SU-DHL-6 (cell line): Measurements from ENCODE around the gene PLAAT5.

ENCODE experiments used
- H2AFZ ChIP-seq: fragments of 200-600 bp; sonication (generic); 2 replicates; pipeline ENCODE4 v1.6.1; 2014; ENCODE audit warnings: low read depth, mild to moderate bottlenecking, moderate library complexity, mixed read lengths, antibody characterized with exemption, low read length; ENCODE audit not compliant: severe bottlenecking
- H3F3A ChIP-seq: fragments of 200-600 bp; shearing (Covaris generic); 2 replicates; pipeline ENCODE4 v1.6.0; 2016; ENCODE audit warnings: antibody characterized with exemption, mild to moderate bottlenecking; ENCODE audit not compliant: insufficient read depth
- H3K27ac ChIP-seq: fragments of 200-600 bp; sonication (generic); 2 replicates; pipeline ENCODE4 v1.5.1; 2016; ENCODE audit warnings: low read depth, mild to moderate bottlenecking, low read length, moderate library complexity, mixed read lengths
- H3K27me3 ChIP-seq: fragments of 200-600 bp; sonication (generic), shearing (Covaris generic); 2 replicates; pipeline ENCODE4 v1.6.0; 2014; ENCODE audit warnings: mild to moderate bottlenecking, low read length
- H3K36me3 ChIP-seq: fragments of 200-600 bp; sonication (generic); 2 replicates; pipeline ENCODE4 v1.6.1; 2014; ENCODE audit warnings: mild to moderate bottlenecking, low read length, mixed read lengths
- H3K4me2 ChIP-seq: fragments of 300-600, 200-600 bp; shearing (Covaris generic), sonication (generic); 2 replicates; pipeline ENCODE4 v1.6.0; 2014; ENCODE audit warnings: low read length, low read depth, mild to moderate bottlenecking; ENCODE audit not compliant: poor library complexity, severe bottlenecking
- H3K4me3 ChIP-seq: fragments of 200-600 bp; sonication (generic); 2 replicates; pipeline ENCODE4 v1.5.1; 2014; ENCODE audit warnings: antibody characterized with exemption, low read length, mild to moderate bottlenecking, mixed read lengths; ENCODE audit not compliant: insufficient read depth, poor library complexity, severe bottlenecking
- H3K79me2 ChIP-seq: fragments of 200-600 bp; sonication (generic); 2 replicates; pipeline ENCODE4 v1.6.1; 2014; ENCODE audit warnings: mild to moderate bottlenecking, low read length, moderate library complexity; ENCODE audit not compliant: insufficient read depth
- H3K9ac ChIP-seq: fragments of 200-600 bp; sonication (generic); 2 replicates; pipeline ENCODE4 v1.7.0; 2014; ENCODE audit warnings: mild to moderate bottlenecking, low read length
- H3K9me2 ChIP-seq: fragments of 200-600 bp; sonication (generic); replicated peaks from 2 replicates; pipeline ENCODE4 v1.6.1; 2014; ENCODE audit warnings: low read length; ENCODE audit not compliant: insufficient read depth
- H3K9me3 ChIP-seq: fragments of 200-600 bp; sonication (generic); 2 replicates; pipeline ENCODE4 v1.6.1; 2014; ENCODE audit warnings: low read length, mixed read lengths; ENCODE audit not compliant: insufficient read depth
- H4K20me1 ChIP-seq: fragments of 200-600 bp; sonication (generic); 2 replicates; pipeline ENCODE4 v1.6.1; 2014; ENCODE audit warnings: low read depth, mild to moderate bottlenecking, antibody characterized with exemption, low read length, moderate library complexity, mixed read lengths
- EZH2phosphoT487 ChIP-seq: fragments of 200-600 bp; sonication (generic), shearing (Covaris generic); conservative IDR thresholded peaks from 2 replicates; pipeline ENCODE4 v1.6.1; 2018; ENCODE audit warnings: mild to moderate bottlenecking, antibody characterized with exemption, low read length, moderate library complexity, mixed read lengths
- TF ChIP-seq, protein P1 (sequence below): fragments of 200-600 bp; sonication (generic); IDR thresholded peaks from one replicate; pipeline ENCODE4 v1.5.1; 2017; ENCODE audit warnings: antibody characterized with exemption, mild to moderate bottlenecking, low read length, moderate library complexity; ENCODE audit not compliant: insufficient read depth, poor library complexity, severe bottlenecking

Gene PLAAT5

DNA sequence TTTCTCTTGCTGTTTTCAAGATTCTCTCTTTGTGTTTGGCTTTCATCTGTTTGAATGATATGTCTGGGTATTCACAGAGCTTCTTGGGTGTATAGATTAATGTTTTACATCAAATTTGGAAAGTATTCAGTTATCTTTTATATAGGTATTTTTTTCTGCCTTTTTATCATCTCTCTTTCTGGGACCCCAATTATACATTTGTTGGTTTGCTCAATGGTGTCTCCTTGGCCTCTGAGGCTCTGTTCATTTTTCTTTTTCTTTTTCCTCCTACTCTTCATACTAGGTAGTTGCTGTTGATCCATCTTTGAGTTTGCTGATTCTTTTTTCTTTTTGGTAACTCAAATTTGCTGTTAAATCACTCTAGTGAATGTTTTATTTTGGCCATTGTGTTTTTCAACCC is 14.3 kb downstream of the PLAAT5 start:
- no peak overlapping the region for H3K4me3 ChIP-seq
- no peaks in the 10 kb centered on the region for H3K27me3 ChIP-seq
- no peaks in the 10 kb centered on the region for H3K79me2 ChIP-seq
- H3K9me2 ChIP-seq = no peaks in the 10 kb centered on the region
- H3K9me3 ChIP-seq = no peaks in the 10 kb centered on the region
- H3K9ac ChIP-seq = no peak overlapping the region
- H2AFZ ChIP-seq = no peak overlapping the region
- H3F3A ChIP-seq = no peaks in the 10 kb centered on the region
- H3K27ac ChIP-seq = no peak overlapping the region
- H3K4me2 ChIP-seq = no peak overlapping the region
- no peaks in the 10 kb centered on the region for H4K20me1 ChIP-seq
- TF ChIP-seq, protein P1, sequence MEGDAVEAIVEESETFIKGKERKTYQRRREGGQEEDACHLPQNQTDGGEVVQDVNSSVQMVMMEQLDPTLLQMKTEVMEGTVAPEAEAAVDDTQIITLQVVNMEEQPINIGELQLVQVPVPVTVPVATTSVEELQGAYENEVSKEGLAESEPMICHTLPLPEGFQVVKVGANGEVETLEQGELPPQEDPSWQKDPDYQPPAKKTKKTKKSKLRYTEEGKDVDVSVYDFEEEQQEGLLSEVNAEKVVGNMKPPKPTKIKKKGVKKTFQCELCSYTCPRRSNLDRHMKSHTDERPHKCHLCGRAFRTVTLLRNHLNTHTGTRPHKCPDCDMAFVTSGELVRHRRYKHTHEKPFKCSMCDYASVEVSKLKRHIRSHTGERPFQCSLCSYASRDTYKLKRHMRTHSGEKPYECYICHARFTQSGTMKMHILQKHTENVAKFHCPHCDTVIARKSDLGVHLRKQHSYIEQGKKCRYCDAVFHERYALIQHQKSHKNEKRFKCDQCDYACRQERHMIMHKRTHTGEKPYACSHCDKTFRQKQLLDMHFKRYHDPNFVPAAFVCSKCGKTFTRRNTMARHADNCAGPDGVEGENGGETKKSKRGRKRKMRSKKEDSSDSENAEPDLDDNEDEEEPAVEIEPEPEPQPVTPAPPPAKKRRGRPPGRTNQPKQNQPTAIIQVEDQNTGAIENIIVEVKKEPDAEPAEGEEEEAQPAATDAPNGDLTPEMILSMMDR = no peak
- TF ChIP-seq EZH2phosphoT487 = no peak
- no peaks in the 10 kb centered on the region for H3K36me3 ChIP-seq

DNA sequence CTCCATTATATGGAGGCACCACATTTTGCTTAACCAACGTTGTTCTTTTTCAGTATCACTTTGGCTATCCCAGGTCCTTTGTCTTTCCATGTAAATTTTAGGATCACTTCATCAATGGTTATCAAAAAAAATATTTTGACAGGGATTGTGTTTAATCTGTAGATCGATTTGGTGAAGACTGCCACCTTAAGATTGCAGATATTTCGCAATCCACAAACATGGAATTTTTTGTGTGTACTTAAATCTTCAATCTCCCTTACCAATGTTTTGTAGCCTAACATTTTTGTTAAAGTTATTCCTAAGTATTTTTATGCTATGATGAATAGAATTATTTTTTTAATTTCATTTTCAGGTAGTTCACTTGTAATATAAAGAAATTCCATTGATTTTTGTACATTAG is 18.6 kb downstream of the PLAAT5 start:
- no peak for TF ChIP-seq EZH2phosphoT487
- TF ChIP-seq, protein P1 = no peak
- Histone ChIP-seq H3K9me3 (no peaks in the 10 kb centered on the region), H3K27me3 (no peaks in the 10 kb centered on the region), H3K79me2 (no peaks in the 10 kb centered on the region), H3K4me2 (no peak overlapping the region), H3K9me2 (no peaks in the 10 kb centered on the region), H3F3A (no peaks in the 10 kb centered on the region), H3K9ac (no peak overlapping the region), H2AFZ (no peak overlapping the region), H3K27ac (no peak overlapping the region), H4K20me1 (no peaks in the 10 kb centered on the region), H3K4me3 (no peak overlapping the region), H3K36me3 (no peaks in the 10 kb centered on the region)

GRCh38 chr11:63470311-63470710 is 20.7 kb downstream of the PLAAT5 start:
- TF ChIP-seq, protein P1 = no peak
- TF ChIP-seq EZH2phosphoT487 = no peak
- Histone ChIP-seq H3K36me3 (no peaks in the 10 kb centered on the region), H3K9me2 (no peaks in the 10 kb centered on the region)

DNA sequence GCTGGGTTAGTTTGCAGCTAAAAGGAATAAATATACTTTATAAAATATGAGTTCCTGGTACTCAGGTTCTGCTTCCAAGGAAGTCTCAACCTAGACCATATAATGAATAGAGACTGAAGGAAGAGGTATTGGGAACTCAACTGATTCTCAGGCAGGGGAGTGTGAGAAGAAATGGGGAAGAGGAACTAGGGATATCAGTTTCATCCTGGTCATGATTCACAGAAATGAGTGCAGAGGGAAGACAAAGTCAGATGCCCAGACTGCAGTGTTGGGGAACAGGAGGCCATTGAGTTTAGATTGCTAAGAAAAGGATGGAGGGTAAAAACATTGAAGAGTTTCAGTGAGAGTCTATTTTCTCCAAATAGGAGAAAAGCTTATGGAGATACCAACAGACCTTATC is 28.8 kb downstream of the PLAAT5 start:
- Histone ChIP-seq H3K9me3 (no peaks in the 10 kb centered on the region), H3F3A (no peaks in the 10 kb centered on the region), H3K4me2 (no peak overlapping the region), H3K4me3 (no peak overlapping the region), H3K79me2 (no peaks in the 10 kb centered on the region), H3K27me3 (no peaks in the 10 kb centered on the region), H3K9me2 (no peaks in the 10 kb centered on the region), H3K9ac (no peak overlapping the region), H2AFZ (no peak overlapping the region), H3K27ac (no peak overlapping the region), H4K20me1 (no peaks in the 10 kb centered on the region), H3K36me3 (no peaks in the 10 kb centered on the region)
- TF ChIP-seq, protein P1 = no peak
- no peak for TF ChIP-seq EZH2phosphoT487

More at GRCh38 chr11:63470311-63470710, 20.7 kb downstream of the PLAAT5 start:
- no peak overlapping the region for H3K4me2 ChIP-seq
- no peaks in the 10 kb centered on the region for H3F3A ChIP-seq
- H3K9ac ChIP-seq = no peak overlapping the region
- H4K20me1 ChIP-seq = no peaks in the 10 kb centered on the region
- no peaks in the 10 kb centered on the region for H3K9me3 ChIP-seq
- H2AFZ ChIP-seq = no peak overlapping the region
- H3K79me2 ChIP-seq = no peaks in the 10 kb centered on the region
- no peak overlapping the region for H3K27ac ChIP-seq
- H3K4me3 ChIP-seq = no peak overlapping the region
- H3K27me3 ChIP-seq = no peaks in the 10 kb centered on the region
